ENCODE measurements around the gene NBPF3.

Gene NBPF3

GRCh38 chr1:21499283-21499950, 59.5 kb downstream of the NBPF3 start:
- DNase-seq (ENCODE audit: low spot score), result no peak
- TF ChIP-seq CTCF (IDR thresholded peaks at IDR 0.05; ENCODE audit: borderline replicate concordance, control extremely low read depth, extremely low read depth, insufficient read depth, missing control alignments), result no peak
- in situ Hi-C loops (cut with MboI; ENCODE audit: low sequenced_read_pairs, unreplicated experiment), result no loop called here

GRCh38 chr1:21503706-21504377, 63.9 kb downstream of the NBPF3 start:
- no peak for DNase-seq (ENCODE audit: low spot score)
- TF ChIP-seq CTCF (IDR thresholded peaks at IDR 0.05; ENCODE audit: borderline replicate concordance, control extremely low read depth, extremely low read depth, insufficient read depth, missing control alignments), result no peak
- in situ Hi-C loops (cut with MboI; ENCODE audit: low sequenced_read_pairs, unreplicated experiment), result no loop called here

GRCh38 chr1:21506804-21507203, 66.9 kb downstream of the NBPF3 start:
- no peak for DNase-seq (ENCODE audit: low spot score)

GRCh38 chr1:21507511-21508270, 67.8 kb downstream of the NBPF3 start:
- in situ Hi-C loops (cut with MboI; ENCODE audit: low sequenced_read_pairs, unreplicated experiment), result no loop called here
- no peak for DNase-seq (ENCODE audit: low spot score)
- TF ChIP-seq CTCF (IDR thresholded peaks at IDR 0.05; ENCODE audit: borderline replicate concordance, control extremely low read depth, extremely low read depth, insufficient read depth, missing control alignments), result no peak

More at GRCh38 chr1:21506804-21507203, 66.9 kb downstream of the NBPF3 start:
- TF ChIP-seq CTCF (IDR thresholded peaks at IDR 0.05; ENCODE audit: borderline replicate concordance, control extremely low read depth, extremely low read depth, insufficient read depth, missing control alignments), result no peak
- in situ Hi-C loops (cut with MboI; ENCODE audit: low sequenced_read_pairs, unreplicated experiment), result no loop called here

DNA sequence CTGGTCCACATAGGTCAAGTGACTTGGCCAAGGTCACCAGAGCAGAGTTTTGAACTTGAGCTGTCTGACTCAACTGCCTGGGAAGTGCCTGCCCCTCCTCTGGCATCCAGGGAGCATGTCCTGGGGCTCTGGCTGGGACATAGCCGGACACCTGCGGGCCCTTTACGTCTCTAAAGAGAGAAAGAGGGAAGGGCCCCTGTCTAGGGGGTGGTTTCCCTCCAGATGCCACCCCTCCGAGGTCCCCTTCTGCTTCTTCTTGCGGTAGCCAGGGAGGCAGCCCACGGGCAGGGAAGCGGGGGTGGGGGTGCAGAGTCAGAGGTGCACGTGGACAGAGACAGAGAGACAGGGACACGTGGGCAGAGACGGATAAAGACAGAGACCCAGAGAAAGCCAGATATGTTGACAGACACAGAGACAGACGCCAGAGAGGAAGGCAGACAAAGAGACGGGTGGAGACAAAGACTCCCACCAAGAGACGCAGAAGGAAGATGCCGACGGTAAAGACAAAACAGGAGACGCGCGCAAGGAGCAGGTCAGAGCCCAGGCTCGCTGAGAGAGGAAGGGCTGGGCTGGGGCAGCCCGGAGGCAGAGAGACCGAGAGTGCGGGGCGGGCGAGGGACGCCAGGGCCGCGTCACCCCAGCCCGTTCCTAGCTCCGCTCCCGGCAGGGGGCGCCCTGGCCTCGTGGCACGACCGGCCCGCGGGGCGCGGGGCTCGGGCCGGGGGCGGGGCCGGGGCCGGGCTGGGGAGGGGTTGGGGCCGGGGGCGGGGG, 68.8 kb downstream of the NBPF3 start:
- peak; percentile 91 for DNase-seq (ENCODE audit: low spot score)
- TF ChIP-seq CTCF (IDR thresholded peaks at IDR 0.05; ENCODE audit: borderline replicate concordance, control extremely low read depth, extremely low read depth, insufficient read depth, missing control alignments), result peak; percentile 84
- in situ Hi-C loops (cut with MboI; ENCODE audit: low sequenced_read_pairs, unreplicated experiment), result no loop called here
